DOHH2 (cell line): ENCODE measurements around the gene MYO10.

Experiments
- EZH2phosphoT487 ChIP-seq: fragments of 200-600 bp; sonication (generic); IDR thresholded peaks from 2 replicates; pipeline ENCODE4 v1.6.1; 2017; ENCODE audit warnings: borderline replicate concordance, mild to moderate bottlenecking, antibody characterized with exemption, low read length, moderate library complexity, mixed read lengths
- TF ChIP-seq, protein P1 (sequence below): fragments of 200-600 bp; sonication (generic); IDR thresholded peaks from one replicate; pipeline ENCODE4 v1.5.1; 2014; ENCODE audit warnings: antibody characterized with exemption, mild to moderate bottlenecking, low read depth, low read length; ENCODE audit not compliant: poor library complexity, severe bottlenecking

DNA sequence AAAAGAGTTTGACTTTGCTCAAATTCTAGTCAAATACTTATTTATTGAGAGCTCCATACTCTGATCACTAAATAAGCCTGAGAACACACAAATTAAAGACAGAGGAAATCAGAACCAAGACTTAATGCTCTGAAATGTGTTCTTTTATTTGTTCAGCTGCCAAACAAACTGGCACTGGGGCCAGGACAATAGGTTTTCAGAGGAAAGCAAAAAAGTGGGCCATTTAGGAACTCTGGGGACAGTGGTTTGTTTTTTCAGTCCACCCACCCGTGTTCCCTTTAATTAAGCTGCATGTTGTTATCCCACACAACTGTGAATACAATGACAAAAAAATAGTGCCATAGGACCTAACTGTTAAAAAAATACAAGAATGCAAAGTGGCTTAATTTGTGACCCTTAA lies 223.9 kb downstream of the MYO10 start:
- TF ChIP-seq, protein P1, sequence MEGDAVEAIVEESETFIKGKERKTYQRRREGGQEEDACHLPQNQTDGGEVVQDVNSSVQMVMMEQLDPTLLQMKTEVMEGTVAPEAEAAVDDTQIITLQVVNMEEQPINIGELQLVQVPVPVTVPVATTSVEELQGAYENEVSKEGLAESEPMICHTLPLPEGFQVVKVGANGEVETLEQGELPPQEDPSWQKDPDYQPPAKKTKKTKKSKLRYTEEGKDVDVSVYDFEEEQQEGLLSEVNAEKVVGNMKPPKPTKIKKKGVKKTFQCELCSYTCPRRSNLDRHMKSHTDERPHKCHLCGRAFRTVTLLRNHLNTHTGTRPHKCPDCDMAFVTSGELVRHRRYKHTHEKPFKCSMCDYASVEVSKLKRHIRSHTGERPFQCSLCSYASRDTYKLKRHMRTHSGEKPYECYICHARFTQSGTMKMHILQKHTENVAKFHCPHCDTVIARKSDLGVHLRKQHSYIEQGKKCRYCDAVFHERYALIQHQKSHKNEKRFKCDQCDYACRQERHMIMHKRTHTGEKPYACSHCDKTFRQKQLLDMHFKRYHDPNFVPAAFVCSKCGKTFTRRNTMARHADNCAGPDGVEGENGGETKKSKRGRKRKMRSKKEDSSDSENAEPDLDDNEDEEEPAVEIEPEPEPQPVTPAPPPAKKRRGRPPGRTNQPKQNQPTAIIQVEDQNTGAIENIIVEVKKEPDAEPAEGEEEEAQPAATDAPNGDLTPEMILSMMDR, result no peak
- TF ChIP-seq EZH2phosphoT487, result no peak
